22Rv1 (cell line): ENCODE measurements around the gene NRAS.

Experiments
- CTCF ChIP-seq: fragments of 450-650 bp; IDR thresholded peaks from 2 replicates; pipeline ENCODE4 v1.5.1; 2017; ENCODE audit warnings: mild to moderate bottlenecking
- ZFX ChIP-seq: fragments of 450-650 bp; IDR thresholded peaks from 2 replicates; pipeline ENCODE4 v1.6.1; 2017; ENCODE audit warnings: antibody characterized with exemption, borderline replicate concordance

GRCh38 chr1:114692947-114693346 lies 23.6 kb downstream of the NRAS start:
- TF ChIP-seq CTCF (no peak), ZFX (no peak)
